NCI-H2171 (cell line): ENCODE results near the gene POLN.

Source experiments
- DNase-seq: peaks from one replicate; lab custom pipeline; 2025; lab: John Stamatoyannopoulos, UW

POLN gene

GRCh38 chr4:2082118-2082517 lies 159.8 kb downstream of the POLN start:
- no peak for DNase-seq

GRCh38 chr4:2081540-2081939 lies 160.4 kb downstream of the POLN start:
- no peak for DNase-seq

- DNase-seq = no peak
These were observed 161.3 kb downstream of the POLN start for GRCh38 chr4:2080429-2081300.

GRCh38 chr4:2079926-2080325 lies 162.0 kb downstream of the POLN start:
- no peak for DNase-seq

GRCh38 chr4:2079006-2079405 lies 162.9 kb downstream of the POLN start:
- DNase-seq = no peak

- DNase-seq = no peak
These were observed 163.3 kb downstream of the POLN start for GRCh38 chr4:2078584-2078983.

GRCh38 chr4:2077537-2078460 lies 164.1 kb downstream of the POLN start:
- DNase-seq = no peak

- DNase-seq = no peak
These were observed 164.9 kb downstream of the POLN start for GRCh38 chr4:2076908-2077536.

GRCh38 chr4:2075987-2076907 lies 165.7 kb downstream of the POLN start:
- DNase-seq = no peak

GRCh38 chr4:2075171-2075986 lies 166.5 kb downstream of the POLN start:
- DNase-seq = no peak

GRCh38 chr4:2074588-2074987 lies 167.3 kb downstream of the POLN start:
- no peak for DNase-seq

- no peak for DNase-seq
These were observed 168.0 kb downstream of the POLN start for GRCh38 chr4:2073808-2074481.

- DNase-seq = no peak
These were observed 168.7 kb downstream of the POLN start for GRCh38 chr4:2072971-2073807.

- no peak for DNase-seq
These were observed 169.7 kb downstream of the POLN start for GRCh38 chr4:2071912-2072867.

GRCh38 chr4:2071252-2071911 lies 170.5 kb downstream of the POLN start:
- DNase-seq = no peak

GRCh38 chr4:2070421-2071251 lies 171.3 kb downstream of the POLN start:
- no peak for DNase-seq
